HAP-1 (cell line): ENCODE measurements around the gene TC2N.

Experiments
- DNase-seq, 2 experiments: peaks; one replicate each; pipeline ENCODE4 v3.0.0-alpha.2; 2016 to 2020; ENCODE audit warnings: low spot score in 2 of 2
- H3K27me3 ChIP-seq: fragments of 250-450 bp; sonication (Bioruptor Pico); 2 replicates; pipeline ENCODE4 v1.5.1; 2020; ENCODE audit warnings: low read depth, mild to moderate bottlenecking, moderate library complexity
- H3K36me3 ChIP-seq: fragments of 250-450 bp; sonication (Bioruptor Pico); replicated peaks from 2 replicates; pipeline ENCODE4 v1.5.1; 2020; ENCODE audit warnings: mild to moderate bottlenecking
- H3K4me1 ChIP-seq: fragments of 250-450 bp; sonication (Bioruptor Pico); 2 replicates; pipeline ENCODE4 v1.5.1; 2020; ENCODE audit warnings: mild to moderate bottlenecking
- H3K4me3 ChIP-seq: fragments of 250-450 bp; sonication (Bioruptor Pico); 2 replicates; pipeline ENCODE4 v1.5.1; 2020; ENCODE audit warnings: mild to moderate bottlenecking, moderate library complexity
- H3K9me3 ChIP-seq: fragments of 250-450 bp; sonication (Bioruptor Pico); 2 replicates; pipeline ENCODE4 v1.5.1; 2020; ENCODE audit warnings: mild to moderate bottlenecking, moderate library complexity
- in situ Hi-C: fragments of 300-500 bp; cut with MboI; formaldehyde crosslinking; loops from 3 replicates; pipeline ENCODE4 v1.14.3; 2020; ENCODE audit warnings: low sequenced_read_pairs, inconsistent platforms, mixed read lengths

Gene TC2N

DNA sequence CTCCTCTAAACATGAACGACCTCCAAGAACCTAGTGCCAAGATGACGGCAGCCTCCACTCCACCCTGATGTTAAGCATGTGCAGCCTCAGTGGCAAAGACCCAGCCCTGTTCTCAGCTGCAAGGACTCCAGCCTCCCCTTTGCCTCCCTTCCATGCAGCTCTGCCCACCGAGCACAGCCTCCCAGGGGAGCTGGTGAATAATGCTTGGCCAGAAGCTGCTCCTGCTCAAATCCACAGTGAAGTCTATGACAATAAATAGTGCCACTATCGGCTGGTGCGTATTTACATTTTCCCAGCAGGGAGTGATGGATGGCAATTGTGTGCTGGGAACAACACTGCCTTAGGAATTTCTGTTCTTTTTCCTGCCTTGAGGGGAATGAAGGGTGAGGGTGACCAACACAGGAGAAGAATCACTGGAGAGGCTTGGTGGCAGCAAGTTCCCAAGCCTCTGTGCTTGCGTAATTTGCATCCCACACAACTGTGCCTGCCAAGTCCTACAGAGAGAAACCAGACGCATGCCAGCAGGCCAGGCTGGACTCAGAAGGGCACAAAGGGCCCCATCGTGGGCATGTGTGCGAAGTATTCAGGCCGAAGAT is 29.9 kb upstream of the TC2N start:
- H3K36me3 ChIP-seq = no peaks in the 10 kb centered on the region
- no peaks in the 10 kb centered on the region for H3K27me3 ChIP-seq
- in situ Hi-C loops = no loop called here
- H3K4me1 ChIP-seq = no peaks in the 10 kb centered on the region
- DNase-seq = no peak
- H3K4me3 ChIP-seq = no peak overlapping the region
- no peaks in the 10 kb centered on the region for H3K9me3 ChIP-seq

DNA sequence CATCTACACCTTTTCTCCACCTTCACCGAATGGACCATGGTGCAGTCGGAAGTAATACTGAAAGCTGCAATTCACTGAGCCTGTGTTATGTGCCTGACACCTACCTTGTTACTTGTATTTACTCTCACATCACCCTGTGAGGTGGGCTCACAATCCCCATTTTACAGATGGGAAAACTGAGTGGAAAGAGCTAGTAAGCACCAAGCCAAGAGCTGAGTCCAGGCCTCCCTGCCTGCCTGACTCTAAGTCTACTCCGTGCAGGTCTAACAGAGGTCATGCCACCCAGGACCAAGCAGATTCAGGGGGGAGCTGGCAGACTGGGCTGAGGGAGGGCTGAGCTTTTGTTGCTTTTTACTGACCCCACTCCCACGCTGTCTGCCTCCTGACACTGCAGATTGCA is 29.1 kb upstream of the TC2N start:
- no peak for DNase-seq
- H3K36me3 ChIP-seq = no peaks in the 10 kb centered on the region
- H3K9me3 ChIP-seq = no peaks in the 10 kb centered on the region
- no peaks in the 10 kb centered on the region for H3K27me3 ChIP-seq
- in situ Hi-C loops = no loop called here
- no peak overlapping the region for H3K4me3 ChIP-seq
- H3K4me1 ChIP-seq = no peaks in the 10 kb centered on the region

GRCh38 chr14:91893669-91894068 is 26.3 kb upstream of the TC2N start:
- H3K4me1 ChIP-seq = no peaks in the 10 kb centered on the region
- in situ Hi-C loops = no loop called here
- no peak for DNase-seq

GRCh38 chr14:91893007-91893406 is 25.7 kb upstream of the TC2N start:
- Histone ChIP-seq H3K27me3 (no peaks in the 10 kb centered on the region), H3K4me1 (no peaks in the 10 kb centered on the region), H3K9me3 (no peaks in the 10 kb centered on the region), H3K4me3 (no peak overlapping the region), H3K36me3 (no peaks in the 10 kb centered on the region)
- DNase-seq = peak; percentile 30 to 72
- in situ Hi-C loops = no loop called here

More at GRCh38 chr14:91893669-91894068, 26.3 kb upstream of the TC2N start:
- no peaks in the 10 kb centered on the region for H3K27me3 ChIP-seq
- H3K36me3 ChIP-seq = no peaks in the 10 kb centered on the region
- H3K4me3 ChIP-seq = no peak overlapping the region
- no peaks in the 10 kb centered on the region for H3K9me3 ChIP-seq

- in situ Hi-C loops = no loop called here
- Histone ChIP-seq H3K36me3 (no peaks in the 10 kb centered on the region), H3K27me3 (no peaks in the 10 kb centered on the region)
These were observed 24.4 kb upstream of the TC2N start for GRCh38 chr14:91891721-91892220.

GRCh38 chr14:91891101-91891500 is 23.8 kb upstream of the TC2N start:
- Histone ChIP-seq H3K9me3 (no peaks in the 10 kb centered on the region), H3K4me1 (no peaks in the 10 kb centered on the region), H3K27me3 (no peaks in the 10 kb centered on the region), H3K4me3 (no peak overlapping the region), H3K36me3 (no peaks in the 10 kb centered on the region)
- in situ Hi-C loops = no loop called here
- DNase-seq = no peak

More at GRCh38 chr14:91891721-91892220, 24.4 kb upstream of the TC2N start:
- DNase-seq = no peak
- no peaks in the 10 kb centered on the region for H3K4me1 ChIP-seq
- no peaks in the 10 kb centered on the region for H3K9me3 ChIP-seq
- no peak overlapping the region for H3K4me3 ChIP-seq

DNA sequence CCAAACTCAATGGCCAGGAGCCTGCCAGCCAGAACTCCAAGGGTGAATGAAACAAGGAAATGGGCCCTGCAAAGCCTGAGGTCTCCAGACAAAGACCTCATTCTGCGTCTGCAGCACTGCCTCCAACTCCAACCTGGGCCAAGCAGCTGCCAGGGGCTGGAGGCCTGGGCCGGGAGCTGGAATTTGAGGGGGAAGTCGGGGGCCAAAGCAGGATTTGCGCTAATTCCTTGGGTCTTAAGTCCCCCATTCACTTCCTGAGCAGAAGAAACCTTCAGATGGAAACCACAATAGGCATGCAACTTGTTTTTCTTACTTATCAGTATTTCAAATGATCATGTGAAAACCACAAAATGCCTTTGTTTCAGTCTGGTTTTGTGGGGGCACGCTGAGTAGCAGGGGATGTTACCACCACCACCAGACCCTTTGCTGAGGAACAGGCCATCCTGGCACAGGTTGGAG is 23.0 kb upstream of the TC2N start:
- Histone ChIP-seq H3K9me3 (no peaks in the 10 kb centered on the region), H3K36me3 (no peaks in the 10 kb centered on the region), H3K4me3 (no peak overlapping the region), H3K27me3 (no peaks in the 10 kb centered on the region), H3K4me1 (no peaks in the 10 kb centered on the region)
- no peak for DNase-seq
- in situ Hi-C loops = no loop called here

GRCh38 chr14:91889477-91890211 is 22.3 kb upstream of the TC2N start:
- in situ Hi-C loops = no loop called here
- no peaks in the 10 kb centered on the region for H3K9me3 ChIP-seq

DNA sequence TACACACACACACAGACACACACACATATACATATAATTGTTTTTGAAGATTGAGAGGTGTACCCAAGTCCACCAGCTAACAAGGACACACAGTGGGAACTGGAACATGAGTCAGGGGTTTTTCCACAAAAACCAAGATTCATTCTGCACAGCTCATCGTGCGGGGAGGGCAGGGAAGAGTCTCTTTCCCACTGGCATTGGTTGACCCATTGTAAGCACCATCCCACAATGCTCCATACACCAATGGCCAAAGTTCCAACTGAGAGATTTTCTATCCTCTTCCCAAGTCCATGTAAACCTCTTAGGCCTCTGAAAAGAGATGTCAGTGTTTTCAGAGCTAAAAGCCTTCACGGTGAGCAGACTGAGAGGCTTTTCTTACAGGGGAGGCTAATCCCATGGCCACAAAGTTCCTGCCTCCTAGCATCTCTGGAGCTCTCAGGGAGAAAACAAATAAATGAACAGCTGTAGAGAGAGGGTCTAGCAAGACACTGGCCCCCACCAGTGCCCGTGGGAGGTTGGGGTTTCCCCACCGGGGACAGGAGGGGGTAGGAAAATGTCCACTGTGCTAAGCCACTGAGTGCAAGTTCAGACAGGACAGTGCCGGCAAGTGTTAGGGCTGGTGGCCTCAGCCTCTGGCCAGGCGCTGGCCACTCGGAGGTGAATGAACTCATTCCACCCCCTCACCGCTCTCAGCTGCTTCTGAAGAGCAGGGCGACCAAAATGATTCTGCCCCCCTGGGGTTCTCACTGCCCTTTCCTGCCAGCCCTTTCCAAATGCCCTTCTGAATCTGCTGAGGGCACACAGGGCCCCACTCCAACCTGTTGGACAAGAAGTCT is 21.5 kb upstream of the TC2N start:
- Histone ChIP-seq H3K4me1 (no peaks in the 10 kb centered on the region), H3K36me3 (no peaks in the 10 kb centered on the region), H3K4me3 (no peak overlapping the region), H3K9me3 (no peaks in the 10 kb centered on the region), H3K27me3 (no peaks in the 10 kb centered on the region)
- in situ Hi-C loops = no loop called here
- no peak for DNase-seq

More at GRCh38 chr14:91889477-91890211, 22.3 kb upstream of the TC2N start:
- H3K27me3 ChIP-seq = no peaks in the 10 kb centered on the region
- DNase-seq = no peak
- no peaks in the 10 kb centered on the region for H3K4me1 ChIP-seq
- no peaks in the 10 kb centered on the region for H3K36me3 ChIP-seq
- H3K4me3 ChIP-seq = no peak overlapping the region

DNA sequence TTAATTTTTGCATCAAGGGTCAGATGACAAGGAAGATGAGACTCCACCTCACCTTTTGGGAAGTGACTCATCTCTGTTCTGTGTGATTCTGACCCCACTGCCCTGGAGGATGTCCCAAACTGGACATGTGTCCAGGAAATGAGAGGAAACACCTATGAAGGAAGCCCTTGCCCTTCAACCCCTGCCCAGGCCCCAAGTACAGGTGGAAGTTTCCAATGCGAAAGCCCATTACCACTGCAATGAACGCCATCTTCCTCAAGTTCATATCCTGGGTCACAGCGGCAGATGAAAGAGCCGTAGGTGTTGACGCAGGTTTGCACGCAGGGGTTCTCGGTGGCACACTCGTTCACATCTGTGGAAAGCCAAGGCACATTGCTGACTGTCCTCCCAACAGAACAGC is 19.6 kb upstream of the TC2N start:
- Histone ChIP-seq H3K36me3 (no peaks in the 10 kb centered on the region), H3K4me1 (no peaks in the 10 kb centered on the region), H3K9me3 (no peaks in the 10 kb centered on the region), H3K27me3 (no peaks in the 10 kb centered on the region), H3K4me3 (no peak overlapping the region)
- in situ Hi-C loops = no loop called here
- no peak for DNase-seq

DNA sequence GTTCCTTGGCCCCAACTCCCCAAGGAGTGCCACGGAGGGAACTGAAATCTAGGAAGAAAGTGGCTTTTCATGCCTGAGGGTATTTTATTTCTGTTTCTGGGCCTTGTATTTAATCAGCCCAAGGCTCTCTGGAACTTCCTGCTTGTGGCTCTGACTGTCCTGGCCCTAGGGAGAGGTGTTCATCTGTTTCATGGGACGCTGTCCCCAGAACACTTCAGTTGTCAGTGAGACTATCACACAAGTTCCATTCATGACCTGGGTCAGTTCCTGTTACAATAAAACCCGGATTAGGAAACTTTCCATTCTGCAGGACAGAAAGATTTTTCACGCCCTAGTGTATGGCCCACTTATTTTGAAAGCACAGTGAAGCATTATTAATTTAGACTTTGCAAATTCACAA is 18.5 kb upstream of the TC2N start:
- H3K27me3 ChIP-seq = no peaks in the 10 kb centered on the region
- H3K9me3 ChIP-seq = no peaks in the 10 kb centered on the region
- no peaks in the 10 kb centered on the region for H3K36me3 ChIP-seq
- H3K4me1 ChIP-seq = no peaks in the 10 kb centered on the region
- in situ Hi-C loops = no loop called here
- DNase-seq = no peak
- no peak overlapping the region for H3K4me3 ChIP-seq

DNA sequence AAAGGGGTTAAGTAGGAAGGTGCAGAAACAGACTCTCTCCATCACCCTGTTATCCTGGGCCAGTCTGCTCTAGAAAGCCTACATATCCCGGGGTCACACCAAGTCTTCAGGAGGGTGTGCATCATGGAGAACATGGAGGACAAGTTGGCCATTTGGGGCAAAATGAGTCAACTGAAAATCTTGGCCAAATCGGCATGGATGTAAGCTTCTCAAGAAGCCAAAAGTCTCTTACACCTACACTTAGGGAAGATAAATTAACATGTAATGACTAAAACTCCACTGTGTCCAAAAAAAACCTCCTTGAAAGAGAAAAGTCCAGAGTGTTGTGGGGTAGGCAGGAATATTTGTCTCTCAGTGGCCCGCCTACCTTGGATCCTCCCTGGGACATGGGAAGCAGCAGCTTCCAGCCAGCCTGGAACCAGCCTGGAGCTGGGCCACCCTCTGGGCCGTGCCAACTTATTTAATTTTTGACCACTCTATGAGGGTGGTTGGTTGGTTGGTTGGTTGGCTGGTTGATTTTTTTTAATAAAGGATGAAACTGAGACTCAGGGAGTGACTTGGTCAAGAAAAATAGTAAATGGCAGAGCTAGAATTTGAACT is 17.9 kb upstream of the TC2N start:
- H3K27me3 ChIP-seq = no peaks in the 10 kb centered on the region
- DNase-seq = no peak
- no peaks in the 10 kb centered on the region for H3K4me1 ChIP-seq
- in situ Hi-C loops = no loop called here
- no peak overlapping the region for H3K4me3 ChIP-seq
- H3K9me3 ChIP-seq = no peaks in the 10 kb centered on the region
- no peaks in the 10 kb centered on the region for H3K36me3 ChIP-seq

GRCh38 chr14:91884664-91885063 is 17.3 kb upstream of the TC2N start:
- H3K4me1 ChIP-seq = no peaks in the 10 kb centered on the region
- no peak overlapping the region for H3K4me3 ChIP-seq
- in situ Hi-C loops = no loop called here
- no peaks in the 10 kb centered on the region for H3K9me3 ChIP-seq
- no peak for DNase-seq
- no peaks in the 10 kb centered on the region for H3K27me3 ChIP-seq
- no peaks in the 10 kb centered on the region for H3K36me3 ChIP-seq
